ENCODE data around the gene TXNRD2.

DNA sequence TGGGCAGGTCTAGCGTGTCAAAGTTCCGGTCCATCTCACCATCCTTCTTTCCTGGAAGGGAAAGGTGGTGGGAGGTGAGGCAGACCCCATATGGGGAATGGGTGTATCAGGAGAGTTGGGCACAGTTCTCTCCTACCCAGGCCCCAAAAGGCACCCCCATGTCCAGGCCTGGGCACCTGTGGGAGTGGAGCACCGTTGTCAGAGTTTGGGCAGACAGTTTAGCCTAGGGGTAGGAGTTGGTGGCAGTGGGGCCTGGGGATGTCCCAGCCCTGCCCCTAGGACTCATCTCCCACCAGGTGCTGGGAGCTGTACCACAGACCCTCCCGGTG lies 34.1 kb upstream of the TXNRD2 start:
- TF ChIP-seq CTCF (IDR thresholded peaks at IDR 0.05) = no peak
- no peak for TF ChIP-seq POLR2A (IDR thresholded peaks at IDR 0.05)

All from right lobe of liver (tissue), 4 donors.